K562 (cell line): Measurements from ENCODE around the gene TCF15. TPM values are rescaled to one million over a fixed set of nuclear protein-coding genes. Genes with fewer than 3 reads are reported as not detected.

Experiments
- FOXP1 ChIP-seq: sonication (generic); formaldehyde crosslinking; IDR thresholded peaks from 2 replicates; pipeline ENCODE4 v1.8.0; 2022; ENCODE audit warnings: mild to moderate bottlenecking, missing genetic modification reagents
- HNRNPLL ChIP-seq: fragments of 200-400 bp; formaldehyde crosslinking; IDR thresholded peaks from 2 replicates; pipeline ENCODE4 v1.6.1; 2017; ENCODE audit warnings: low read length, low read depth, mild to moderate bottlenecking; ENCODE audit not compliant: poor library complexity, severe bottlenecking
- SREBF1 ChIP-seq: fragments of 150-350 bp; IDR thresholded peaks from 2 replicates; pipeline ENCODE4 v1.6.1; 2014; ENCODE audit warnings: antibody characterized with exemption, low read depth, low read length, borderline replicate concordance
- STAG1 ChIP-seq: sonication (generic); formaldehyde crosslinking; IDR thresholded peaks from 2 replicates; pipeline ENCODE4 v1.5.0; 2020; ENCODE audit warnings: missing genetic modification reagents, borderline replicate concordance
- ZNF124 ChIP-seq: sonication (generic); formaldehyde crosslinking; IDR thresholded peaks from 2 replicates; pipeline ENCODE4 v1.8.1; 2022; ENCODE audit warnings: missing genetic modification reagents
- ZNF282 ChIP-seq: sonication (generic); formaldehyde crosslinking; IDR thresholded peaks from 2 replicates; pipeline ENCODE4 v1.8.1; 2023; ENCODE audit warnings: missing genetic modification reagents
- ZNF384 ChIP-seq: IDR thresholded peaks from 2 replicates; pipeline ENCODE4 v1.6.1; 2012; ENCODE audit warnings: low read depth, low read length, improper control_type of control experiment
- polyA plus RNA-seq, 8 experiments: library from polyadenylated mRNA; depleted of rRNA in 4 of 8; stranded (reverse) in 5 of 8; unstranded in 3 of 8; fragments of >200 nt; fragmentation: Nextera tagmentation in 2 of 8; fragmentation: Illumina TruSeq in 1 of 8; extraction: Ambion mirVana in 2 of 8; extraction: Trizol in 1 of 8; gene quantifications; 2 replicates each; pipeline versions ENCODE4 v1.2.1 to v1.2.3, GENCODE V29; 2011 to 2014; ENCODE audit warnings: inconsistent platforms in 1 of 8, missing spikeins in 1 of 8
- total RNA-seq, 7 experiments: library from RNA; depleted of rRNA in 6 of 7; stranded (reverse); fragments of >200 nt in 6 of 7; fragmentation: Illumina TruSeq in 2 of 7; extraction: Trizol in 2 of 7; gene quantifications; 2 replicates each; pipeline versions ENCODE4 v1.2.1 to v1.2.3, GENCODE V29; 2011 to 2021; ENCODE audit warnings: low replicate concordance in 1 of 7
- TF ChIP-seq, protein P1 (sequence below), 2 experiments: fragments of 450-650 bp in 1 of 2; IDR thresholded peaks; 2 replicates each; pipeline ENCODE4 v1.6.1; 2011 to 2017; ENCODE audit warnings: low read depth in 2 of 2, antibody characterized with exemption in 1 of 2, borderline replicate concordance in 1 of 2, low read length in 1 of 2, mild to moderate bottlenecking in 1 of 2, mixed read lengths in 1 of 2; ENCODE audit not compliant: control insufficient read depth in 1 of 2

Gene TCF15
- total and polyA plus RNA-seq, 9 of the 15 experiments (the other 6 are each of a cell fraction or from before 2014, with no cell fraction given): 0.04 to 5.0 (median 1.2) TPM

DNA sequence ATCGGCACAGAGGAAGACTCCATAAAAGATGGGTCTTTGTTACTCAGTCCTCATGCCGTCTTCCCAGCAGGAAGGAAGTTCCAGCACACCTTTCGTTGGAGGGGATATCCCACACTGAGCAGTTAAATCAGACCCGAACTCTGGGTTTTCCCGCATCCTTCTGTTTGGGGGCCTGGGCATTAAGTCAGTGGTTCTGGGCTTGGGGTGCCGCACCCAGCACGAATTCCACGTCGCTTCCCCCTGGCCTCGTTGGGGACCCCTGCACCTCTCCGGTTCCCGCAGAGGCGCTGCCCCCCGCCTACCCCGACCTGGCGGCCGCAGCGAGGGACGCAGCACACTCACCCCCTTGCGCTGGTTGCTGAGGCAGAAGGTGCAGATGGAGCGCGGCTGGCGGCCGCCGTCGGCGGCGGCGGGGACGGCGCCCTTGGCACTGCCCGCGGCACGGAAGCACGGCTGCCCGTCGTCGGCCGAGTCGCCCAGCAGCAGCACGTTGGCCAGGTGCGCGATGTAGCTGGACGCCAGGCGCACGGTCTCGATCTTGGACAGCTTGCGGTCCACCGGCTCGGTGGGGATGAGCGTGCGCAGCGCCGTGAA is 641 bp downstream of the TCF15 start (continued):
- TF ChIP-seq, protein P1, sequence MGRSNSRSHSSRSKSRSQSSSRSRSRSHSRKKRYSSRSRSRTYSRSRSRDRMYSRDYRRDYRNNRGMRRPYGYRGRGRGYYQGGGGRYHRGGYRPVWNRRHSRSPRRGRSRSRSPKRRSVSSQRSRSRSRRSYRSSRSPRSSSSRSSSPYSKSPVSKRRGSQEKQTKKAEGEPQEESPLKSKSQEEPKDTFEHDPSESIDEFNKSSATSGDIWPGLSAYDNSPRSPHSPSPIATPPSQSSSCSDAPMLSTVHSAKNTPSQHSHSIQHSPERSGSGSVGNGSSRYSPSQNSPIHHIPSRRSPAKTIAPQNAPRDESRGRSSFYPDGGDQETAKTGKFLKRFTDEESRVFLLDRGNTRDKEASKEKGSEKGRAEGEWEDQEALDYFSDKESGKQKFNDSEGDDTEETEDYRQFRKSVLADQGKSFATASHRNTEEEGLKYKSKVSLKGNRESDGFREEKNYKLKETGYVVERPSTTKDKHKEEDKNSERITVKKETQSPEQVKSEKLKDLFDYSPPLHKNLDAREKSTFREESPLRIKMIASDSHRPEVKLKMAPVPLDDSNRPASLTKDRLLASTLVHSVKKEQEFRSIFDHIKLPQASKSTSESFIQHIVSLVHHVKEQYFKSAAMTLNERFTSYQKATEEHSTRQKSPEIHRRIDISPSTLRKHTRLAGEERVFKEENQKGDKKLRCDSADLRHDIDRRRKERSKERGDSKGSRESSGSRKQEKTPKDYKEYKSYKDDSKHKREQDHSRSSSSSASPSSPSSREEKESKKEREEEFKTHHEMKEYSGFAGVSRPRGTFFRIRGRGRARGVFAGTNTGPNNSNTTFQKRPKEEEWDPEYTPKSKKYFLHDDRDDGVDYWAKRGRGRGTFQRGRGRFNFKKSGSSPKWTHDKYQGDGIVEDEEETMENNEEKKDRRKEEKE (IDR thresholded peaks at IDR 0.05; ENCODE audit: borderline replicate concordance in 1 of 2, control insufficient read depth in 1 of 2, low read depth in 2 of 2, low read length in 1 of 2): no peak
- TF ChIP-seq FOXP1 (CRISPR knock-in tag) (0 out of 2 replicates have a peak, but pooled peaks have one; percentile 16), ZNF282 (peak; percentile 85; the same call in 1 of the 2 replicates), SREBF1 (no peak), STAG1 (0 out of 2 replicates have a peak, but pooled peaks have one; percentile 26), HNRNPLL (peak; percentile 83), ZNF124 (0 out of 2 replicates have a peak, but pooled peaks have one; percentile 41), ZNF384 (no peak)
